SU-DHL-6 (cell line): ENCODE measurements around the gene KRTAP9-8.
"Not testable (repeated sequence)": the region's sequence is repeated elsewhere in the genome, so short reads cannot be mapped to it uniquely, and the experiment has no call there.

Experiments used
- EZH2phosphoT487 ChIP-seq: fragments of 200-600 bp; sonication (generic), shearing (Covaris generic); conservative IDR thresholded peaks from 2 replicates; pipeline ENCODE4 v1.6.1; 2018; ENCODE audit warnings: mild to moderate bottlenecking, antibody characterized with exemption, low read length, moderate library complexity, mixed read lengths
- TF ChIP-seq, protein P1 (sequence below): fragments of 200-600 bp; sonication (generic); IDR thresholded peaks from one replicate; pipeline ENCODE4 v1.5.1; 2017; ENCODE audit warnings: antibody characterized with exemption, mild to moderate bottlenecking, low read length, moderate library complexity; ENCODE audit not compliant: insufficient read depth, poor library complexity, severe bottlenecking

DNA sequence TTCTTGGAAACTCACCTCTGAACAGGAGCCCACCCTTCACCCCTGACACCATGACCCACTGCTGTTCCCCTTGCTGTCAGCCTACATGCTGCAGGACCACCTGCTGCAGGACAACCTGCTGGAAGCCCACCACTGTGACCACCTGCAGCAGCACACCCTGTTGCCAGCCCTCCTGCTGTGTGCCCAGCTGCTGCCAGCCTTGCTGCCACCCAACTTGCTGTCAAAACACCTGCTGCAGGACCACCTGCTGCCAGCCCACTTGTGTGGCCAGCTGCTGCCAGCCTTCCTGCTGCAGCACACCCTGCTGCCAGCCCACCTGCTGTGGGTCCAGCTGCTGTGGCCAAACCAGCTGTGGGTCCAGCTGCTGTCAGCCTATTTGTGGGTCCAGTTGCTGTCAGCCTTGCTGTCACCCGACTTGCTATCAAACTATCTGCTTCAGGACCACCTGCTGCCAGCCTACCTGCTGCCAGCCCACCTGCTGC lies 47.9 kb upstream of the KRTAP9-8 start, which contains the start of gene KRTAP9-1:
- TF ChIP-seq EZH2phosphoT487, result not testable (repeated sequence)
- TF ChIP-seq, protein P1, sequence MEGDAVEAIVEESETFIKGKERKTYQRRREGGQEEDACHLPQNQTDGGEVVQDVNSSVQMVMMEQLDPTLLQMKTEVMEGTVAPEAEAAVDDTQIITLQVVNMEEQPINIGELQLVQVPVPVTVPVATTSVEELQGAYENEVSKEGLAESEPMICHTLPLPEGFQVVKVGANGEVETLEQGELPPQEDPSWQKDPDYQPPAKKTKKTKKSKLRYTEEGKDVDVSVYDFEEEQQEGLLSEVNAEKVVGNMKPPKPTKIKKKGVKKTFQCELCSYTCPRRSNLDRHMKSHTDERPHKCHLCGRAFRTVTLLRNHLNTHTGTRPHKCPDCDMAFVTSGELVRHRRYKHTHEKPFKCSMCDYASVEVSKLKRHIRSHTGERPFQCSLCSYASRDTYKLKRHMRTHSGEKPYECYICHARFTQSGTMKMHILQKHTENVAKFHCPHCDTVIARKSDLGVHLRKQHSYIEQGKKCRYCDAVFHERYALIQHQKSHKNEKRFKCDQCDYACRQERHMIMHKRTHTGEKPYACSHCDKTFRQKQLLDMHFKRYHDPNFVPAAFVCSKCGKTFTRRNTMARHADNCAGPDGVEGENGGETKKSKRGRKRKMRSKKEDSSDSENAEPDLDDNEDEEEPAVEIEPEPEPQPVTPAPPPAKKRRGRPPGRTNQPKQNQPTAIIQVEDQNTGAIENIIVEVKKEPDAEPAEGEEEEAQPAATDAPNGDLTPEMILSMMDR, result not testable (repeated sequence)
